ENCODE measurements around the gene SOX18. TPM values are rescaled to one million over a fixed set of nuclear protein-coding genes. Genes with fewer than 3 reads are reported as not detected.
A peak's percentile ranks its signal among the peaks of the same experiment; 100 is the strongest.

SOX18 gene
- total and polyA plus RNA-seq, 2 of the 13 experiments (the other 11 are each of a cell fraction or from before 2014, with no cell fraction given), result 1.6 to 1.9 TPM

- TF ChIP-seq ZNF142 (CRISPR knock-in tag; IDR thresholded peaks at IDR 0.05) (peak; percentile 97), HMGA1 (CRISPR knock-in tag; conservative IDR thresholded peaks at IDR 0.05) (no peak), MAFK (conservative IDR thresholded peaks at IDR 0.05 in 1 of 2, IDR thresholded peaks at IDR 0.05 in 1 of 2; ENCODE audit: low read length in 2 of 2) (peak; percentile 27 to 29; a peak in 1 of 4 replicates), TRIM22 (IDR thresholded peaks at IDR 0.05) (no peak), PATZ1 (CRISPR knock-in tag; IDR thresholded peaks at IDR 0.05) (peak; percentile 23; the same call in 1 of the 2 replicates), ARNT2 (CRISPR knock-in tag; IDR thresholded peaks at IDR 0.05; ENCODE audit: low read depth) (peak; percentile 33; the same call in 1 of the 2 replicates), SP2 (CRISPR knock-in tag; IDR thresholded peaks at IDR 0.05) (no peak), TCF7 (IDR thresholded peaks at IDR 0.05; ENCODE audit: low read depth) (peak; percentile 9; the same call in 1 of the 2 replicates), KDM2A (CRISPR knock-in tag; IDR thresholded peaks at IDR 0.05; ENCODE audit: borderline replicate concordance, low read depth) (peak; percentile 53; the same call in 1 of the 2 replicates), MLLT10 (CRISPR knock-in tag; IDR thresholded peaks at IDR 0.05) (no peak), ZSCAN22 (CRISPR knock-in tag; IDR thresholded peaks at IDR 0.05) (no peak), ELF1 (CRISPR knock-in tag; IDR thresholded peaks at IDR 0.05) (no peak), ZNF124 (CRISPR knock-in tag; IDR thresholded peaks at IDR 0.05) (no peak), MAX (IDR thresholded peaks at IDR 0.05) (peak; percentile 53; the same call in 1 of the 2 replicates), ZBTB8A (CRISPR knock-in tag; IDR thresholded peaks at IDR 0.05; ENCODE audit: borderline replicate concordance, low read depth) (no peak; the same call in 1 of the 2 replicates), RAD21 (CRISPR knock-in tag; IDR thresholded peaks at IDR 0.05) (peak; percentile 45; the same call in 1 of the 2 replicates), ZNF180 (CRISPR knock-in tag; IDR thresholded peaks at IDR 0.05; ENCODE audit: borderline replicate concordance, low read depth) (no peak), DNMT1 (CRISPR knock-in tag; IDR thresholded peaks at IDR 0.05) (0 out of 2 replicates have a peak, but pooled peaks have one; percentile 47), ZFY (CRISPR knock-in tag; IDR thresholded peaks at IDR 0.05) (peak; percentile 88), MAZ (IDR thresholded peaks at IDR 0.05; ENCODE audit: borderline replicate concordance, low read depth, low read length) (no peak), MAZ (CRISPR knock-in tag; IDR thresholded peaks at IDR 0.05; ENCODE audit: low read depth) (peak; percentile 70)
Measured at GRCh38 chr20:64049060-64049877, at the start of gene SOX18 (continued).

All from HepG2 (cell line).